ENCODE data around the gene KIF6. TPM values are rescaled to one million over a fixed set of nuclear protein-coding genes. Genes with fewer than 3 reads are reported as not detected.
"Not testable (repeated sequence)": the region's sequence is repeated elsewhere in the genome, so short reads cannot be mapped to it uniquely, and the experiment has no call there.

The KIF6 gene
- total RNA-seq, 1 experiment from 2014 or later = not detected

GRCh38 chr6:39507331-39507998 lies 217.7 kb downstream of the KIF6 start:
- Histone ChIP-seq H3K36me3 (ENCODE audit: control insufficient read depth, insufficient read depth, low read length) (no peaks in the 10 kb centered on the region), H3K4me1 (ENCODE audit: control insufficient read depth, insufficient read depth, low read length) (no peaks in the 10 kb centered on the region), H3K4me3 (ENCODE audit: low read depth in 2 of 2, low read length in 2 of 2) (no peak overlapping the region), H3K27me3 (ENCODE audit: control insufficient read depth, insufficient read depth, low read length) (no peaks in the 10 kb centered on the region), H3K9me3 (ENCODE audit: control insufficient read depth, insufficient read depth, low read depth, low read length) (no peaks in the 10 kb centered on the region), H3K27ac (ENCODE audit: low read length) (no peak overlapping the region)
- CTCF ChIA-PET = no interaction called here
- no peak for DNase-seq (ENCODE audit: low read depth, low spot score)
- TF ChIP-seq REST (IDR thresholded peaks at IDR 0.05; ENCODE audit: insufficient read depth in 1 of 2, low read depth in 2 of 2, low read length in 1 of 2) = no peak
- TF ChIP-seq CTCF (IDR thresholded peaks at IDR 0.05) = no peak
- no peak for TF ChIP-seq POLR2AphosphoS5 (IDR thresholded peaks at IDR 0.05; ENCODE audit: low read depth, low read length)
- no peak for TF ChIP-seq SIN3A (IDR thresholded peaks at IDR 0.05; ENCODE audit: borderline replicate concordance, insufficient read depth, low read depth, low read length)
- no peak for TF ChIP-seq TCF7L2 (IDR thresholded peaks at IDR 0.05; ENCODE audit: low read depth, low read length)
- BruUV-seq (replicated peaks) = no TSS peak
- no peak for ATAC-seq
- POLR2A ChIA-PET = no interaction called here
- intact Hi-C loops (cut with micrococcal nuclease; ENCODE audit: unreplicated experiment) (no loop called here), in situ Hi-C loops (cut with HindIII; ENCODE audit: low pct_unique_long_range_greater_than_20kb, low sequenced_read_pairs) (no loop called here)

DNA sequence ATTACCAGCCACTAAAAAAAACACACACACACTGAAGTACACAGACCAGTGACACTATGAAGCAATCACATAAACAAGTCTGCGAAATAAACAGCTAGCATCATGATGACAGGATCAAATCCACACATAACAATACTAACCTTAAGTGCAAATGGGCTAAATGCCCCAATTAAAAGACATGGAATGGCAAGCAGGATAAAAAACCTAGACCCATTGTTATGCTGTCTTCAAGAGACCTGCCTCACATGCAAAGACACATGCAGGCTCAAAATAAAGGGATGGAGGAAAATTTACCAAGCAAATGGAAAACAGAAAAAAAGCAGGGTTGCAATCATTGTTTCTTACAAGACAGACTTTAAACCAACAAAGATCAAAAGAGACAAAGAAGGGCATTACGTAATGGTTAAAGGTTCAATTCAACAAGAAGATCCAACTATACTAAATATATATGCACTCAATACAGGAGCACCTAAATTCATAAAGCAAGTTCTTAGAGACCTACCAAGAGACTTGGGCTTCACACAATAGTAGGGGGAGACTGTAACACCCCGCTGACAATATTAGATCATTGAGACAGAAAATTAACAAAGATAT lies 222.7 kb downstream of the KIF6 start:
- POLR2A ChIA-PET; in situ Hi-C loops (cut with HindIII; ENCODE audit: low pct_unique_long_range_greater_than_20kb, low sequenced_read_pairs); BruUV-seq (replicated peaks); H3K4me3 ChIP-seq (ENCODE audit: low read depth in 2 of 2, low read length in 2 of 2); DNase-seq (ENCODE audit: low read depth, low spot score); H3K27ac ChIP-seq (ENCODE audit: low read length); H3K36me3 ChIP-seq (ENCODE audit: control insufficient read depth, insufficient read depth, low read length); H3K27me3 ChIP-seq (ENCODE audit: control insufficient read depth, insufficient read depth, low read length); ATAC-seq; H3K9me3 ChIP-seq (ENCODE audit: control insufficient read depth, insufficient read depth, low read depth, low read length); CTCF ChIA-PET; H3K4me1 ChIP-seq (ENCODE audit: control insufficient read depth, insufficient read depth, low read length); intact Hi-C loops (cut with micrococcal nuclease; ENCODE audit: unreplicated experiment): not testable (repeated sequence)

DNA sequence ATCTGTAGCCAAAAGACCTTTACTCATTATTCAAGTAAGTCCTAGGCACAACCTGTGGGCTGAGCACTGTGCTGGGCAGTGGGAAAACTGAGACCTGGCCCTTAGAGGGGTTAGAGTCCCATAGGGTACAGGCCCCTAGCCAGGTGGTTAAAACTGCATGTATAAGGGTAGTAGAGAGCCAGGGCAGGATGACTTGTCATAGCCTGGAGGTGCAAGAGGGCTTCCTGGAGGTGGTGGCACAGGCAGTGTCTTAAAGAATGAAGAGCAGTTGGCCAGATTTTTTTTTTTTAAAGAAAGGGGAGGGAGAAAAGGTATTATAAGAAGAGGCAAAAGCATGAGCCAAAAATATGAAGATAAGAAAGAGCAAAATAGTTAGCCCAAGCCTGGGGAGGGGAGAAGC lies 226.2 kb downstream of the KIF6 start:
- Histone ChIP-seq H3K9me3 (ENCODE audit: control insufficient read depth, insufficient read depth, low read depth, low read length) (no peaks in the 10 kb centered on the region), H3K4me3 (ENCODE audit: low read depth in 2 of 2, low read length in 2 of 2) (no peak overlapping the region), H3K27ac (ENCODE audit: low read length) (no peak overlapping the region), H3K27me3 (ENCODE audit: control insufficient read depth, insufficient read depth, low read length) (no peaks in the 10 kb centered on the region), H3K36me3 (ENCODE audit: control insufficient read depth, insufficient read depth, low read length) (no peaks in the 10 kb centered on the region), H3K4me1 (ENCODE audit: control insufficient read depth, insufficient read depth, low read length) (no peaks in the 10 kb centered on the region)
- CTCF ChIA-PET = no interaction called here
- in situ Hi-C loops (cut with HindIII; ENCODE audit: low pct_unique_long_range_greater_than_20kb, low sequenced_read_pairs) = no loop called here
- TF ChIP-seq REST (IDR thresholded peaks at IDR 0.05; ENCODE audit: insufficient read depth in 1 of 2, low read depth in 2 of 2, low read length in 1 of 2) = no peak
- no peak for TF ChIP-seq POLR2AphosphoS5 (IDR thresholded peaks at IDR 0.05; ENCODE audit: low read depth, low read length)
- no peak for TF ChIP-seq CTCF (IDR thresholded peaks at IDR 0.05)
- TF ChIP-seq SIN3A (IDR thresholded peaks at IDR 0.05; ENCODE audit: borderline replicate concordance, insufficient read depth, low read depth, low read length) = no peak
- TF ChIP-seq TCF7L2 (IDR thresholded peaks at IDR 0.05; ENCODE audit: low read depth, low read length) = no peak
- intact Hi-C loops (cut with micrococcal nuclease; ENCODE audit: unreplicated experiment) = no loop called here
- POLR2A ChIA-PET = no interaction called here
- DNase-seq (ENCODE audit: low read depth, low spot score) = no peak
- BruUV-seq (replicated peaks) = no TSS peak
- no peak for ATAC-seq

All from Panc1 (cell line).